Thymus (tissue), 11 donors: ENCODE data around the gene TSPAN9. TPM values are rescaled to one million over a fixed set of nuclear protein-coding genes. Genes with fewer than 3 reads are reported as not detected.

ENCODE experiments used
- DNase-seq, 9 donors: peaks; one replicate each; pipeline ENCODE4 v3.0.0-alpha.2; 2013; ENCODE audit warnings: low spot score in 9 of 9, low read depth in 6 of 9, missing footprints in 1 of 9
- H3K27ac ChIP-seq, 2 donors: one replicate each; pipeline ENCODE4 v1.5.1; 2013; ENCODE audit warnings: control low read depth in 1 of 2, low read depth in 1 of 2, low read length in 1 of 2, mild to moderate bottlenecking in 1 of 2, moderate library complexity in 1 of 2
- H3K27me3 ChIP-seq, 2 donors: one replicate each; pipeline ENCODE4 v1.5.1; 2013; ENCODE audit warnings: low read length in 1 of 2; ENCODE audit not compliant: control insufficient read depth in 2 of 2, insufficient read depth in 1 of 2
- H3K36me3 ChIP-seq, 2 donors: one replicate each; pipeline ENCODE4 v1.5.1; 2013; ENCODE audit warnings: low read length in 1 of 2, mild to moderate bottlenecking in 1 of 2, moderate library complexity in 1 of 2; ENCODE audit not compliant: control insufficient read depth in 2 of 2, insufficient read depth in 2 of 2
- H3K4me1 ChIP-seq, 2 donors: one replicate each; pipeline ENCODE4 v1.5.1; 2013; ENCODE audit warnings: low read length in 2 of 2; ENCODE audit not compliant: control insufficient read depth in 2 of 2, insufficient read depth in 2 of 2
- H3K4me3 ChIP-seq, 2 donors: one replicate each; pipeline ENCODE4 v1.5.1; 2013; ENCODE audit warnings: low read length in 2 of 2, control low read depth in 1 of 2, mild to moderate bottlenecking in 1 of 2
- H3K9me3 ChIP-seq, 2 donors: one replicate each; pipeline ENCODE4 v1.5.1; 2013; ENCODE audit warnings: low read length in 1 of 2, mild to moderate bottlenecking in 1 of 2; ENCODE audit not compliant: control insufficient read depth in 2 of 2, insufficient read depth in 1 of 2
- WGBS: extraction: QIAGEN DNeasy Blood & Tissue Kit; methylation state at CpG from one replicate; pipeline ENCODE4 v1.1.7; 2013; 5-methylcytosine and 5-hydroxymethylcytosine counted together
- polyA plus RNA-seq: library from polyadenylated mRNA; stranded (reverse); fragments of 200-250 nt; gene quantifications from one replicate; pipeline ENCODE4 v1.2.3, GENCODE V29; 2013
- total RNA-seq: library from RNA; stranded (reverse); fragments of 120-200 nt; gene quantifications from one replicate; pipeline ENCODE4 v1.2.4, GENCODE V29; 2013
- donor health status: healthy.

Gene TSPAN9
- total and polyA plus RNA-seq, 2 donors = 4.9 to 10.2 TPM

GRCh38 chr12:3299929-3300832 is 223.0 kb downstream of the TSPAN9 start:
- no peak overlapping the region for H3K4me3 ChIP-seq
- 5% methylated on average over 32 of the region's 32 CpGs for WGBS

GRCh38 chr12:3300833-3301401 is 223.7 kb downstream of the TSPAN9 start:
- 60% methylated on average over 10 of the region's 10 CpGs for WGBS
- Histone ChIP-seq H3K27me3 (peaks cover 0 to 45% of the 10 kb centered on the region in 2 donors), H3K27ac (no peak overlapping the region)

More at GRCh38 chr12:3299929-3300832, 223.0 kb downstream of the TSPAN9 start:
- DNase-seq = peak; percentile 48 to 84 (median 72)
- Histone ChIP-seq H3K36me3 (no peaks in the 10 kb centered on the region), H3K27ac (peak overlapping the region in 1 of 2 donors; percentile 47), H3K27me3 (peaks cover 0 to 45% of the 10 kb centered on the region in 2 donors), H3K4me1 (peaks cover 0 to 9% of the 10 kb centered on the region in 2 donors), H3K9me3 (no peaks in the 10 kb centered on the region)

GRCh38 chr12:3302401-3303041 is 225.3 kb downstream of the TSPAN9 start:
- WGBS = 89% methylated on average over 16 of the region's 16 CpGs
- peaks cover 0 to 9% of the 10 kb centered on the region in 2 donors for H3K4me1 ChIP-seq
- no peaks in the 10 kb centered on the region for H3K9me3 ChIP-seq
- no peak overlapping the region for H3K27ac ChIP-seq
- no peaks in the 10 kb centered on the region for H3K36me3 ChIP-seq
- no peak overlapping the region for H3K4me3 ChIP-seq
- peaks cover 0 to 47% of the 10 kb centered on the region in 2 donors for H3K27me3 ChIP-seq
- no peak for DNase-seq

More at GRCh38 chr12:3300833-3301401, 223.7 kb downstream of the TSPAN9 start:
- H3K9me3 ChIP-seq = no peaks in the 10 kb centered on the region
- peaks cover 0 to 9% of the 10 kb centered on the region in 2 donors for H3K4me1 ChIP-seq
- peak in 1 of 9 donors; percentile 9 for DNase-seq
- H3K4me3 ChIP-seq = no peak overlapping the region
- H3K36me3 ChIP-seq = no peaks in the 10 kb centered on the region

GRCh38 chr12:3303410-3304136 is 226.4 kb downstream of the TSPAN9 start:
- Histone ChIP-seq H3K4me3 (no peak overlapping the region), H3K4me1 (peaks cover 0 to 9% of the 10 kb centered on the region in 2 donors), H3K36me3 (no peaks in the 10 kb centered on the region), H3K27ac (no peak overlapping the region), H3K9me3 (no peaks in the 10 kb centered on the region), H3K27me3 (peaks cover 0 to 45% of the 10 kb centered on the region in 2 donors)
- peak in 1 of 9 donors; percentile 10 for DNase-seq
- WGBS = 63% methylated on average over 18 of the region's 18 CpGs

- no peak for DNase-seq
- Histone ChIP-seq H3K4me1 (peaks cover 0 to 9% of the 10 kb centered on the region in 2 donors), H3K27ac (no peak overlapping the region), H3K27me3 (peaks cover 0 to 38% of the 10 kb centered on the region in 2 donors), H3K9me3 (no peaks in the 10 kb centered on the region), H3K36me3 (no peaks in the 10 kb centered on the region), H3K4me3 (no peak overlapping the region)
- 81% methylated on average over 30 of the region's 30 CpGs for WGBS
These were observed 227.4 kb downstream of the TSPAN9 start for GRCh38 chr12:3304436-3305165.

GRCh38 chr12:3305464-3305863 is 228.3 kb downstream of the TSPAN9 start:
- H3K36me3 ChIP-seq = no peaks in the 10 kb centered on the region

GRCh38 chr12:3305904-3306619 is 228.9 kb downstream of the TSPAN9 start:
- H3K27ac ChIP-seq = no peak overlapping the region

More at GRCh38 chr12:3305464-3305863, 228.3 kb downstream of the TSPAN9 start:
- peaks cover 0 to 40% of the 10 kb centered on the region in 2 donors for H3K27me3 ChIP-seq
- H3K9me3 ChIP-seq = no peaks in the 10 kb centered on the region
- DNase-seq = no peak
- H3K4me3 ChIP-seq = no peak overlapping the region
- WGBS = 96% methylated on average over 12 of the region's 12 CpGs
- H3K4me1 ChIP-seq = peaks cover 0 to 3% of the 10 kb centered on the region in 2 donors
- no peak overlapping the region for H3K27ac ChIP-seq

GRCh38 chr12:3307389-3307788 is 230.2 kb downstream of the TSPAN9 start:
- H3K27ac ChIP-seq = no peak overlapping the region
- DNase-seq = no peak
- WGBS = 91% methylated on average over 8 of the region's 8 CpGs

More at GRCh38 chr12:3305904-3306619, 228.9 kb downstream of the TSPAN9 start:
- DNase-seq = no peak
- WGBS = 94% methylated on average over 19 of the region's 19 CpGs
- Histone ChIP-seq H3K27me3 (peaks cover 0 to 34% of the 10 kb centered on the region in 2 donors), H3K9me3 (no peaks in the 10 kb centered on the region), H3K4me1 (no peaks in the 10 kb centered on the region), H3K36me3 (no peaks in the 10 kb centered on the region), H3K4me3 (no peak overlapping the region)

More at GRCh38 chr12:3307389-3307788, 230.2 kb downstream of the TSPAN9 start:
- Histone ChIP-seq H3K27me3 (peaks cover 0 to 27% of the 10 kb centered on the region in 2 donors), H3K9me3 (no peaks in the 10 kb centered on the region), H3K36me3 (no peaks in the 10 kb centered on the region), H3K4me3 (no peak overlapping the region), H3K4me1 (no peaks in the 10 kb centered on the region)
